ENCODE results near the gene KCNE2.

Gene KCNE2

GRCh38 chr21:34343347-34343746 is 20.5 kb upstream of the KCNE2 start:
- no peak overlapping the region for H3K4me3 ChIP-seq (ENCODE audit: low read depth, low read length)
- TF ChIP-seq CTCF (IDR thresholded peaks at IDR 0.05; ENCODE audit: borderline replicate concordance, insufficient read depth, low read depth, low read length) = no peak

GRCh38 chr21:34343838-34344381 is 19.9 kb upstream of the KCNE2 start:
- no peak for TF ChIP-seq CTCF (IDR thresholded peaks at IDR 0.05; ENCODE audit: borderline replicate concordance, insufficient read depth, low read depth, low read length)
- H3K4me3 ChIP-seq (ENCODE audit: low read depth, low read length) = no peak overlapping the region

- TF ChIP-seq CTCF (IDR thresholded peaks at IDR 0.05; ENCODE audit: borderline replicate concordance, insufficient read depth, low read depth, low read length) = no peak
- no peak overlapping the region for H3K4me3 ChIP-seq (ENCODE audit: low read depth, low read length)
These were observed 19.2 kb upstream of the KCNE2 start for GRCh38 chr21:34344584-34344983.

- no peak overlapping the region for H3K4me3 ChIP-seq (ENCODE audit: low read depth, low read length)
- no peak for TF ChIP-seq CTCF (IDR thresholded peaks at IDR 0.05; ENCODE audit: borderline replicate concordance, insufficient read depth, low read depth, low read length)
These were observed 18.5 kb upstream of the KCNE2 start for GRCh38 chr21:34345091-34345871.

- no peak overlapping the region for H3K4me3 ChIP-seq (ENCODE audit: low read depth, low read length)
- TF ChIP-seq CTCF (IDR thresholded peaks at IDR 0.05; ENCODE audit: borderline replicate concordance, insufficient read depth, low read depth, low read length) = no peak
These were observed 17.9 kb upstream of the KCNE2 start for GRCh38 chr21:34345892-34346291.

- no peak overlapping the region for H3K4me3 ChIP-seq (ENCODE audit: low read depth, low read length)
- TF ChIP-seq CTCF (IDR thresholded peaks at IDR 0.05; ENCODE audit: borderline replicate concordance, insufficient read depth, low read depth, low read length) = no peak
These were observed 14.8 kb upstream of the KCNE2 start for GRCh38 chr21:34348890-34349519.
